ENCODE measurements around the gene HS6ST3. TPM values are rescaled to one million over a fixed set of nuclear protein-coding genes. Genes with fewer than 3 reads are reported as not detected.

HS6ST3 gene
- total RNA-seq, 2 experiments from 2014 or later: not detected

DNA sequence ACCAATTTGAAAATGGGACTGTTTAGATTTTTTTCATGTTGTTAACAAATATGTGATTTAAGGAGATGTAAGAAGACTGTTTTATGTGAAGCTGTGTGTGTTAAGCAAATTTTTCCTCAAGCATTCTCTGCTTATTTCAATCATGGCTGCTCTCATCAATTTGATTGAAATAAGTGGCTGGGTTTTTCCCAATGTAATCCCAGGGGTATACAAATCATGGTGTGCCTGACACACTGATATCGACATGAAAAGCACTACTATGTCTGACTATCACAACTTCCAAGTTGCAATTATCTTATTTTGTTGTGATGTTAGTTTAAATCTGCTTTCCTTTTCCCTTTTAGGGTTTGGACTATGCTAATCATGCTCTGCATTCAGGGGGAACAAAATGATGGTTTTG is 283.7 kb downstream of the HS6ST3 start:
- H3K4me3 Mint-ChIP-seq: no peak overlapping the region
- H3K27ac Mint-ChIP-seq: no peak overlapping the region
- peaks cover 7% of the 10 kb centered on the region for H3K9me3 Mint-ChIP-seq
- DNase-seq (no peak), ATAC-seq (no peak)
- TF ChIP-seq, protein P1, sequence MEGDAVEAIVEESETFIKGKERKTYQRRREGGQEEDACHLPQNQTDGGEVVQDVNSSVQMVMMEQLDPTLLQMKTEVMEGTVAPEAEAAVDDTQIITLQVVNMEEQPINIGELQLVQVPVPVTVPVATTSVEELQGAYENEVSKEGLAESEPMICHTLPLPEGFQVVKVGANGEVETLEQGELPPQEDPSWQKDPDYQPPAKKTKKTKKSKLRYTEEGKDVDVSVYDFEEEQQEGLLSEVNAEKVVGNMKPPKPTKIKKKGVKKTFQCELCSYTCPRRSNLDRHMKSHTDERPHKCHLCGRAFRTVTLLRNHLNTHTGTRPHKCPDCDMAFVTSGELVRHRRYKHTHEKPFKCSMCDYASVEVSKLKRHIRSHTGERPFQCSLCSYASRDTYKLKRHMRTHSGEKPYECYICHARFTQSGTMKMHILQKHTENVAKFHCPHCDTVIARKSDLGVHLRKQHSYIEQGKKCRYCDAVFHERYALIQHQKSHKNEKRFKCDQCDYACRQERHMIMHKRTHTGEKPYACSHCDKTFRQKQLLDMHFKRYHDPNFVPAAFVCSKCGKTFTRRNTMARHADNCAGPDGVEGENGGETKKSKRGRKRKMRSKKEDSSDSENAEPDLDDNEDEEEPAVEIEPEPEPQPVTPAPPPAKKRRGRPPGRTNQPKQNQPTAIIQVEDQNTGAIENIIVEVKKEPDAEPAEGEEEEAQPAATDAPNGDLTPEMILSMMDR (IDR thresholded peaks at IDR 0.05): no peak
- ChIA-PET POLR2A (no interaction called here), CTCF (no interaction called here)
- intact Hi-C loops (cut with micrococcal nuclease): no loop called here
- no peaks in the 10 kb centered on the region for H3K36me3 Mint-ChIP-seq (ENCODE audit: low read depth)
- no peaks in the 10 kb centered on the region for H3K4me1 Mint-ChIP-seq (ENCODE audit: low read depth)
- H3K27me3 Mint-ChIP-seq: no peaks in the 10 kb centered on the region

- POLR2A ChIA-PET: no interaction called here
- H3K9me3 Mint-ChIP-seq: peaks cover 6% of the 10 kb centered on the region
These were observed 287.9 kb downstream of the HS6ST3 start for GRCh38 chr13:96377835-96378234.

DNA sequence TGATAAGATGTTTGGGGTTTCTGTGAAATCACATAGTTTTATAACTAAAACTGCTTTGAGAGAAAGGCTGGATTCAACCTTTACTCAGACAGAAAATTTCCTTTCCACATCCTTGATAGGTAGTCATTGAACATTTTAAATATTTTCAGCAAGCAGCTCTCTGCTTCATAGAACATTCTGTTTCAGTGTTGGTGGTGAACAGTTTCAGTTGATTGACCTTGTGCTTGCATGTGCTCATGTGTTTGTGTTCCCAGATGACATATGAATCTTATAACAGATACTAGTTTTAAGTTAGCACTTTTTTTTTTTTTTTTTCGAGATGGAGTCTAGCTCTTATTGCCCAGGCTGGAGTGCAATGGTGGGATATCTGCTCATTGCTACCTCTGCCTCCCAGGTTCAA is 290.1 kb downstream of the HS6ST3 start:
- TF ChIP-seq, protein P1 (IDR thresholded peaks at IDR 0.05): no peak
- Mint-ChIP-seq H3K27ac (no peak overlapping the region), H3K4me3 (no peak overlapping the region), H3K9me3 (peaks cover 3% of the 10 kb centered on the region), H3K4me1 (ENCODE audit: low read depth) (no peaks in the 10 kb centered on the region), H3K36me3 (ENCODE audit: low read depth) (no peaks in the 10 kb centered on the region), H3K27me3 (no peaks in the 10 kb centered on the region)
- DNase-seq: no peak
- intact Hi-C loops (cut with micrococcal nuclease): no loop called here
- POLR2A ChIA-PET: no interaction called here
- ATAC-seq: no peak
- CTCF ChIA-PET: no interaction called here

More at GRCh38 chr13:96377835-96378234, 287.9 kb downstream of the HS6ST3 start:
- H3K36me3 Mint-ChIP-seq (ENCODE audit: low read depth): no peaks in the 10 kb centered on the region
- DNase-seq (no peak), ATAC-seq (no peak)
- TF ChIP-seq, protein P1 (IDR thresholded peaks at IDR 0.05): no peak
- no peak overlapping the region for H3K27ac Mint-ChIP-seq
- H3K4me3 Mint-ChIP-seq: no peak overlapping the region
- CTCF ChIA-PET: no interaction called here
- no peaks in the 10 kb centered on the region for H3K27me3 Mint-ChIP-seq
- intact Hi-C loops (cut with micrococcal nuclease): no loop called here
- H3K4me1 Mint-ChIP-seq (ENCODE audit: low read depth): no peaks in the 10 kb centered on the region

DNA sequence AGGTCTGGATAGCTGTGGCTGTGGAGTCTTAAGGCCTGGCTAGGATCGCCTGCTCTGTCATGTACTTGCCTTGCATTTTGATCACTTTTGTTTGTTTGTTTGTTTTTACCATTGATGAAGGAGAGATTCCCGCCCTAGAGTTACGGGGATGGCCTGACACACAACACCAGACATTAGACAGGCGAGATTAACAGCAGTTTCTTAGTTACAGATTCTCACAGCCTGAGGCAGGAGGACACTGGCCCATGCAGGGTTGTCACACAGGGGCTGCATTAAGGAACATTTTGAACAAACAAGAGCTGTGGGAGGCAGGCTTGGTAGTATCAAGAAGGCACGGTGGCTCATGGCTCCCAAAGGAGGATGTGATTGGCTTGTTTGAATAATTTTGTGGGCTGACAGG is 291.8 kb downstream of the HS6ST3 start:
- H3K27ac Mint-ChIP-seq: no peak overlapping the region
- TF ChIP-seq, protein P1 (IDR thresholded peaks at IDR 0.05): no peak
- no peaks in the 10 kb centered on the region for H3K9me3 Mint-ChIP-seq
- no peaks in the 10 kb centered on the region for H3K36me3 Mint-ChIP-seq (ENCODE audit: low read depth)
- intact Hi-C loops (cut with micrococcal nuclease): no loop called here
- H3K4me3 Mint-ChIP-seq: no peak overlapping the region
- no peak for DNase-seq
- no peaks in the 10 kb centered on the region for H3K4me1 Mint-ChIP-seq (ENCODE audit: low read depth)
- ChIA-PET CTCF (no interaction called here), POLR2A (interaction anchor here (0.7 kb wide), 1 partner anchor 11 kb away, joined by 3 read pairs; no protein-coding TSS in a partner anchor)
- ATAC-seq: no peak
- H3K27me3 Mint-ChIP-seq: no peaks in the 10 kb centered on the region

DNA sequence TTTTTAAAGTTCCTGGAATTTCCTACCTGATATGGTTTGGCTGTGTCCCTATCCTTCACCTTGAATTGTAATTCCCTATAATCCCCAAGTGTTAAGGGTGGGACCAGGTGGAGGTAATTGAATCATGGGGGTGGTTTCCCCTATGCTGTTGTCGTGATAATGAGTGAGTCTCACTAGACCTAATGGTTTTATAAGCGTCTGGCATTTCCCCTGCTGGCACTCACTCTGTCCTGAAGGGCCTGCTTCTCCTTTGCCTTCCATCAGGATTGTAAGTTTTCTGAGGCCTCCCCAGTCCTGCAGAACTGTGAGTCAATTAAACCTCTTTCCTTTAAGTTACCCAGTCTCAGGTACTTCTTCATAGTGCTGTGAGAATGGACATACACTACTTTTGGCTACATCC is 298.7 kb downstream of the HS6ST3 start:
- Mint-ChIP-seq H3K4me1 (ENCODE audit: low read depth) (no peaks in the 10 kb centered on the region), H3K9me3 (peaks cover 3% of the 10 kb centered on the region), H3K27me3 (no peaks in the 10 kb centered on the region), H3K36me3 (ENCODE audit: low read depth) (no peaks in the 10 kb centered on the region), H3K27ac (no peak overlapping the region), H3K4me3 (no peak overlapping the region)
- TF ChIP-seq, protein P1 (IDR thresholded peaks at IDR 0.05): no peak
- ChIA-PET POLR2A (no interaction called here), CTCF (no interaction called here)
- intact Hi-C loops (cut with micrococcal nuclease): no loop called here
- no peak for ATAC-seq
- DNase-seq: no peak
